Gastroesophageal sphincter (tissue), 3 donors: Measurements from ENCODE around the gene ATP2A1.

ENCODE experiments used
- EP300 ChIP-seq: sonication (generic); formaldehyde crosslinking; IDR thresholded peaks from one replicate; pipeline ENCODE4 v1.6.1; 2017; ENCODE audit warnings: antibody characterized with exemption, mild to moderate bottlenecking
- TF ChIP-seq, protein P1 (sequence below), 4 experiments: fragments of 200-600 bp in 2 of 4; fragments of 450-650 bp in 2 of 4; sonication (generic) in 1 of 4; IDR thresholded peaks; one replicate each; pipeline ENCODE4 v1.5.1; 2017 to 2019; ENCODE audit warnings: antibody characterized with exemption in 4 of 4, mild to moderate bottlenecking in 2 of 4, moderate library complexity in 2 of 4

DNA sequence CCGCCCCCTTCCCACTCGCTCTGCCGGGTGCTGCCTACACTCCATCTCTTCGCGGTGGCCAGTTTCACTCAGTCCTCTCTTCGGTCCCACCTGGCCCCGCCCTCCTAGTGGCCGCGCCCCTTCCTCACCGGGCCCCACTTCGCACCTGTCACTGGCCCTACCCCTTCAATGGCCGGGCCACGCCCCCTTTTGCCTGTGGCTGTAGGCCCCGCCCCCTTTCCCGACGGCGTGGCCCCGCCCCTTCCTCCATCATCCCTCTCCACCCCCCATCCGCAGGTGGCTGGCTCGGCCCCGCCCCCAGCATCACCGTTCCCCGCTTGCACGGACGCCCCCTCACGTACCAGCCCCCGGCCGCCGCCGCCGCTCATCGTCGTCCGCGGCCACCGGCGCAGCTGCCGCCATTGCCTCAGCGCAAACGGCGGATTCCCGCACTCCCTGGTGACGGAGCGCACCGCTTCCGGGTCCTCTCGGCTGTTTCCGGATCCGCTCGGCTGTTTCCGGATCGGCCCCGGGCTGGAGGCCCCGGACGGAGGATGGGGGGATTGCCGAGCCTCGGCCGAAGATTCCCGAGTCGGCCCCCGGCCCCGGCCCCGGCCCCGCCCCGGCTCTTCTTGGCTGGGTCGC, 46.6 kb downstream of the ATP2A1 start, which contains the start of gene RABEP2:
- TF ChIP-seq, protein P1, sequence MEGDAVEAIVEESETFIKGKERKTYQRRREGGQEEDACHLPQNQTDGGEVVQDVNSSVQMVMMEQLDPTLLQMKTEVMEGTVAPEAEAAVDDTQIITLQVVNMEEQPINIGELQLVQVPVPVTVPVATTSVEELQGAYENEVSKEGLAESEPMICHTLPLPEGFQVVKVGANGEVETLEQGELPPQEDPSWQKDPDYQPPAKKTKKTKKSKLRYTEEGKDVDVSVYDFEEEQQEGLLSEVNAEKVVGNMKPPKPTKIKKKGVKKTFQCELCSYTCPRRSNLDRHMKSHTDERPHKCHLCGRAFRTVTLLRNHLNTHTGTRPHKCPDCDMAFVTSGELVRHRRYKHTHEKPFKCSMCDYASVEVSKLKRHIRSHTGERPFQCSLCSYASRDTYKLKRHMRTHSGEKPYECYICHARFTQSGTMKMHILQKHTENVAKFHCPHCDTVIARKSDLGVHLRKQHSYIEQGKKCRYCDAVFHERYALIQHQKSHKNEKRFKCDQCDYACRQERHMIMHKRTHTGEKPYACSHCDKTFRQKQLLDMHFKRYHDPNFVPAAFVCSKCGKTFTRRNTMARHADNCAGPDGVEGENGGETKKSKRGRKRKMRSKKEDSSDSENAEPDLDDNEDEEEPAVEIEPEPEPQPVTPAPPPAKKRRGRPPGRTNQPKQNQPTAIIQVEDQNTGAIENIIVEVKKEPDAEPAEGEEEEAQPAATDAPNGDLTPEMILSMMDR (IDR thresholded peaks at IDR 0.05): no peak
- no peak for TF ChIP-seq EP300
